Ascending aorta (tissue), 2 donors: ENCODE results near the gene COL6A1. TPM values are rescaled to one million over a fixed set of nuclear protein-coding genes. Genes with fewer than 3 reads are reported as not detected.

ENCODE experiments used
- DNase-seq, 2 donors: peaks; one replicate each; pipeline ENCODE4 v3.0.0-alpha.2; 2019; ENCODE audit warnings: low spot score in 2 of 2
- H3K27ac ChIP-seq, 2 donors: fragments of 200-600 bp; sonication (generic); one replicate each; pipeline ENCODE4 v1.5.1; 2016 to 2017; ENCODE audit warnings: mild to moderate bottlenecking in 1 of 2
- H3K27me3 ChIP-seq: fragments of 200-600 bp; sonication (generic); one replicate; pipeline ENCODE4 v1.5.1; 2017
- H3K36me3 ChIP-seq, 2 donors: fragments of 200-600 bp; sonication (generic); one replicate each; pipeline ENCODE4 v1.5.1; 2016
- H3K4me1 ChIP-seq, 2 donors: fragments of 200-600 bp; sonication (generic); one replicate each; pipeline ENCODE4 v1.5.1; 2016 to 2017; ENCODE audit warnings: mild to moderate bottlenecking in 1 of 2
- H3K4me3 ChIP-seq, 2 donors: fragments of 200-600 bp; sonication (generic); one replicate each; pipeline ENCODE4 v1.5.1; 2016 to 2017; ENCODE audit warnings: mild to moderate bottlenecking in 1 of 2
- H3K9me3 ChIP-seq, 2 donors: fragments of 200-600 bp; sonication (generic); one replicate each; pipeline ENCODE4 v1.5.1; 2016
- intact Hi-C: fragments of 100-400 bp; cut with DNase I; formaldehyde crosslinking; loops from one replicate; pipeline ENCODE4 v1.15.1; 2023
- total RNA-seq: library from RNA; depleted of rRNA; stranded (reverse); fragments of >200 nt; gene quantifications from one replicate; pipeline ENCODE4 v1.1.0, GENCODE V29; 2016
- TF ChIP-seq, protein P1 (sequence below), 3 experiments: fragments of 200-600 bp in 2 of 3; fragments of 450-650 bp in 1 of 3; sonication (generic) in 2 of 3; IDR thresholded peaks; one replicate each; pipeline ENCODE4 v1.5.1; 2016 to 2019; ENCODE audit warnings: antibody characterized with exemption in 3 of 3, mild to moderate bottlenecking in 1 of 3, moderate library complexity in 1 of 3

Gene COL6A1
- total RNA-seq, 1 donor from 2014 or later: 1,564 TPM

GRCh38 chr21:45982758-45983648 is 1.4 kb downstream of the COL6A1 start:
- peak in 1 of 2 donors; percentile 64 for DNase-seq
- no peaks in the 10 kb centered on the region for H3K27me3 ChIP-seq
- H3K4me1 ChIP-seq: peaks cover 14 to 27% of the 10 kb centered on the region in 2 donors
- peaks cover 37% of the 10 kb centered on the region in 2 donors for H3K36me3 ChIP-seq
- H3K4me3 ChIP-seq: peak overlapping the region; percentile 92 to 100
- peak overlapping the region; percentile 92 to 93 for H3K27ac ChIP-seq
- intact Hi-C loops: no loop called here
- no peaks in the 10 kb centered on the region for H3K9me3 ChIP-seq
- TF ChIP-seq, protein P1, sequence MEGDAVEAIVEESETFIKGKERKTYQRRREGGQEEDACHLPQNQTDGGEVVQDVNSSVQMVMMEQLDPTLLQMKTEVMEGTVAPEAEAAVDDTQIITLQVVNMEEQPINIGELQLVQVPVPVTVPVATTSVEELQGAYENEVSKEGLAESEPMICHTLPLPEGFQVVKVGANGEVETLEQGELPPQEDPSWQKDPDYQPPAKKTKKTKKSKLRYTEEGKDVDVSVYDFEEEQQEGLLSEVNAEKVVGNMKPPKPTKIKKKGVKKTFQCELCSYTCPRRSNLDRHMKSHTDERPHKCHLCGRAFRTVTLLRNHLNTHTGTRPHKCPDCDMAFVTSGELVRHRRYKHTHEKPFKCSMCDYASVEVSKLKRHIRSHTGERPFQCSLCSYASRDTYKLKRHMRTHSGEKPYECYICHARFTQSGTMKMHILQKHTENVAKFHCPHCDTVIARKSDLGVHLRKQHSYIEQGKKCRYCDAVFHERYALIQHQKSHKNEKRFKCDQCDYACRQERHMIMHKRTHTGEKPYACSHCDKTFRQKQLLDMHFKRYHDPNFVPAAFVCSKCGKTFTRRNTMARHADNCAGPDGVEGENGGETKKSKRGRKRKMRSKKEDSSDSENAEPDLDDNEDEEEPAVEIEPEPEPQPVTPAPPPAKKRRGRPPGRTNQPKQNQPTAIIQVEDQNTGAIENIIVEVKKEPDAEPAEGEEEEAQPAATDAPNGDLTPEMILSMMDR (IDR thresholded peaks at IDR 0.05): no peak

DNA sequence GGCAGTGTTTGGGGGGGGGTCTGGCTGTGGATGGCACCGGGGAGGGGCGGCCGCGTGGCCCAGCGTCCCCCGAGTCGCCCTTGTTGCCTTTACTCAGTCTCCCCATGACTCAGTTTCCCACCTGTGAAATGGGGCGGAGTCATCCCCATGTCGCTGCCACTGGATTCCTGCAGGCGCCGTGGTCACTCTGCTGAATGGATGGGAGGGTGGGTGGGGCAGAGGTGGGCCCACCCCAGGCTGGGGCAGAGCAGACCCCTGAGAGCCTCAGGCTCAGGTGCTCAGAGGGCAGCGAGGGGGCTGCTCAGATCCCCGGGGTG is 2.0 kb downstream of the COL6A1 start:
- Histone ChIP-seq H3K36me3 (peaks cover 40 to 41% of the 10 kb centered on the region in 2 donors), H3K4me3 (peak overlapping the region; percentile 92 to 100), H3K27ac (peak overlapping the region; percentile 92 to 93), H3K27me3 (no peaks in the 10 kb centered on the region), H3K9me3 (no peaks in the 10 kb centered on the region), H3K4me1 (peaks cover 11 to 25% of the 10 kb centered on the region in 2 donors)
- TF ChIP-seq, protein P1 (IDR thresholded peaks at IDR 0.05): no peak
- DNase-seq: no peak
- intact Hi-C loops: no loop called here

DNA sequence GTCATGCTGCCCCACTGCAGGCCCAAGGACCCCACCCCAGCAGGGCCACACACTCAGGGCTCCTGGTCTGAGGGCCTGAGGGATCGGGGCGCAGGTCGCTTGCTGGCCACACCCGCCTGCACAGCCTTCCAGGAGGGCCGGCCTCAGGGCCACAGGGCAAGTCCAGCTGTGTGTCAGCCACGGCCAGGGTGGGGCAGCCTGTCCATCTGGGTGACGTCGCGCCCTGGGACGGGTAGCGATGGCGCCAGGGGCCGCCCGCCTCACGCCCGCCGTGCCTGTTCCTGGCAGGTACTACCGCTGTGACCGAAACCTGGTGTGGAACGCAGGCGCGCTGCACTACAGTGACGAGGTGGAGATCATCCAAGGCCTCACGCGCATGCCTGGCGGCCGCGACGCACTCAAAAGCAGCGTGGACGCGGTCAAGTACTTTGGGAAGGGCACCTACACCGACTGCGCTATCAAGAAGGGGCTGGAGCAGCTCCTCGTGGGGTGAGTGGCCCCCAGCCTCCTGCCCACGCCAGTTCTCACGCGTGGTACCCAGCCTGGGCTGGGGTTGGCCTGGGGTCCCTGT is 2.5 kb downstream of the COL6A1 start:
- H3K27ac ChIP-seq: peak overlapping the region; percentile 92 to 93
- intact Hi-C loops: no loop called here

DNA sequence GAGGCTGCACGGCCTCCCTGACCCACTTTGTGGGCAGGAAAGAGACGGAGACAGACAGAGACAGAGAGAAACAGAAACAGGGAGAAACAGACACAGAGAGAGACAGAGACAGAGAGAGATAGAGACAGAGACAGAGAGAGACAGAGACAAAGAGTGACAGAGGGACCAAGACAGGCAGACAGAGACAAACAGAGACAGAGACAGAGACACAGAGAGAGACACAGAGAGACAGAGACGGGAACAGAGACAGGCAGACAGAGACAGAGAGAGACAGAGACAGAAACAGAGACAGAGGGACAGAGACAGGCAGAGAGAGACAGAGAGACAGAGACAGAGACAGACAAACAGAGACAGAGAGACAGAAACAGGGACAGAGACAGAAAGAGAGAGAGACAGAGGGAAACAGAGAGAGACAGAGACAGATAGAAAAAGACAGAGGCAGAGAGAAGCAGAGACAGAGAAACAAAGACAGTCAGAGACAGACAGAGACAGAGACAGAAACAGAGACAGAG is 3.1 kb downstream of the COL6A1 start:
- no peaks in the 10 kb centered on the region for H3K27me3 ChIP-seq
- intact Hi-C loops: no loop called here
- TF ChIP-seq, protein P1 (IDR thresholded peaks at IDR 0.05): no peak
- peak overlapping the region; percentile 92 to 93 for H3K27ac ChIP-seq
- H3K9me3 ChIP-seq: no peaks in the 10 kb centered on the region
- H3K4me3 ChIP-seq: peak overlapping the region in 1 of 2 donors; percentile 100
- peaks cover 50 to 51% of the 10 kb centered on the region in 2 donors for H3K36me3 ChIP-seq
- peaks cover 9 to 24% of the 10 kb centered on the region in 2 donors for H3K4me1 ChIP-seq
- no peak for DNase-seq

More for the DNA sequence above, 2.5 kb downstream of the COL6A1 start:
- H3K4me3 ChIP-seq: peak overlapping the region; percentile 92 to 100
- no peaks in the 10 kb centered on the region for H3K27me3 ChIP-seq
- H3K9me3 ChIP-seq: no peaks in the 10 kb centered on the region
- peaks cover 45% of the 10 kb centered on the region in 2 donors for H3K36me3 ChIP-seq
- H3K4me1 ChIP-seq: peaks cover 9 to 24% of the 10 kb centered on the region in 2 donors
- DNase-seq: no peak
- TF ChIP-seq, protein P1 (IDR thresholded peaks at IDR 0.05): no peak

GRCh38 chr21:45985471-45986315 is 4.1 kb downstream of the COL6A1 start:
- DNase-seq: no peak
- peak overlapping the region; percentile 92 to 93 for H3K27ac ChIP-seq
- TF ChIP-seq, protein P1 (IDR thresholded peaks at IDR 0.05): no peak
- peaks cover 9 to 24% of the 10 kb centered on the region in 2 donors for H3K4me1 ChIP-seq
- H3K36me3 ChIP-seq: peaks cover 61 to 62% of the 10 kb centered on the region in 2 donors
- no peaks in the 10 kb centered on the region for H3K9me3 ChIP-seq
- H3K4me3 ChIP-seq: no peak overlapping the region
- no peaks in the 10 kb centered on the region for H3K27me3 ChIP-seq
- intact Hi-C loops: no loop called here
